Activated CD8-positive, alpha-beta T cell treated with anti-CD3 and anti-CD28 coated beads for 36 hours (primary cell): ENCODE results near the gene MAST4. TPM values are rescaled to one million over a fixed set of nuclear protein-coding genes. Genes with fewer than 3 reads are reported as not detected.
"Not testable (repeated sequence)": the region's sequence is repeated elsewhere in the genome, so short reads cannot be mapped to it uniquely, and the experiment has no call there.

Experiments used
- ATAC-seq: fragments of 200-7000 bp; cut with Tn5 transposase; one replicate; pipeline ENCODE4 v1.10.0; 2021; ENCODE audit warnings: mild to moderate bottlenecking, moderate library complexity
- CTCF ChIA-PET: fragments of 350-600 bp; sonication (Branson Sonifier 250); formaldehyde crosslinking; loops from one replicate; lab custom pipeline; 2021; ENCODE audit warnings: antibody characterized with exemption; lab: Charles Lee
- POLR2A ChIA-PET: fragments of 350-600 bp; sonication (Branson Sonifier 250); formaldehyde crosslinking; loops from one replicate; lab custom pipeline; 2021; ENCODE audit warnings: antibody characterized with exemption; lab: Charles Lee
- DNase-seq: peaks from one replicate; pipeline ENCODE4 v3.0.0-alpha.2; 2020
- H3K27ac Mint-ChIP-seq: one replicate; pipeline ENCODE4 v1.8.0; 2021; ENCODE audit warnings: mild to moderate bottlenecking, mixed read lengths
- H3K27me3 Mint-ChIP-seq: one replicate; pipeline ENCODE4 v1.8.0; 2021; ENCODE audit warnings: mixed read lengths
- H3K36me3 Mint-ChIP-seq: one replicate; pipeline ENCODE4 v1.8.0; 2021; ENCODE audit warnings: low read depth, mixed read lengths
- H3K4me1 Mint-ChIP-seq: one replicate; pipeline ENCODE4 v1.8.0; 2021; ENCODE audit warnings: low read depth, mixed read lengths
- H3K4me3 Mint-ChIP-seq: one replicate; pipeline ENCODE4 v1.8.0; 2021; ENCODE audit warnings: mild to moderate bottlenecking, moderate library complexity, mixed read lengths
- H3K9me3 Mint-ChIP-seq: one replicate; pipeline ENCODE4 v1.8.0; 2021; ENCODE audit warnings: mixed read lengths
- intact Hi-C: fragments of 100-400 bp; cut with micrococcal nuclease; formaldehyde crosslinking; loops from one replicate; pipeline ENCODE4 v1.10.0; 2022
- total RNA-seq, 2 experiments: library from RNA; stranded (reverse); gene quantifications; one replicate each; pipeline ENCODE4 v1.2.3, GENCODE V29; 2021
- TF ChIP-seq, protein P1 (sequence below): fragments of 200-600 bp; IDR thresholded peaks from one replicate; pipeline ENCODE4 v1.8.0; 2022; ENCODE audit warnings: antibody characterized with exemption, mild to moderate bottlenecking

The MAST4 gene
- total RNA-seq, 2 experiments from 2014 or later, result 7.6 to 10.0 TPM

DNA sequence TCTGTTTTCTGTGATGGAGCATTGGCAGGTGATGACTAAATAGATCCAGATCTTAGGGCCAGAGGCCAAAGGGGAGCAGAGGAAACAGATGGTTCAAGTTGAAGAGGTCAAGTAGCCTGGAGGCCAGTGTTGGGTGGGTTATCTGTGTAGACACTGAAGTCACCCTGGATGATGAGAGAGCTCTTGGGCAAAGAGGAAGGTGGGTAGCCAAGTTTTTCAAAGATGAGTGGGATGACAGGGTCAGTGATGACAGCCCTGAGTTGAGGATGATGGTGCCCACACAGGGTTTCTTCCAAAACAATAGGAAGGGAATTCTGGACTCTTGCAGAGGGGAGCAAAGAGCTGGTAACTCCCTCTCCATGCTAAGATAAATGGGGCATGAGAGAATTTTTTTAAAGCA, 523.8 kb downstream of the MAST4 start:
- Mint-ChIP-seq H3K36me3 (peaks cover 4% of the 10 kb centered on the region), H3K27me3 (no peaks in the 10 kb centered on the region), H3K27ac (no peak overlapping the region), H3K4me1 (no peaks in the 10 kb centered on the region), H3K4me3 (no peak overlapping the region), H3K9me3 (no peaks in the 10 kb centered on the region)
- no peak for DNase-seq
- ChIA-PET POLR2A (no interaction called here), CTCF (interaction anchor here (1.8 kb wide), 1 partner anchor 133 kb away, joined by 4 read pairs; no protein-coding TSS in a partner anchor)
- TF ChIP-seq, protein P1, sequence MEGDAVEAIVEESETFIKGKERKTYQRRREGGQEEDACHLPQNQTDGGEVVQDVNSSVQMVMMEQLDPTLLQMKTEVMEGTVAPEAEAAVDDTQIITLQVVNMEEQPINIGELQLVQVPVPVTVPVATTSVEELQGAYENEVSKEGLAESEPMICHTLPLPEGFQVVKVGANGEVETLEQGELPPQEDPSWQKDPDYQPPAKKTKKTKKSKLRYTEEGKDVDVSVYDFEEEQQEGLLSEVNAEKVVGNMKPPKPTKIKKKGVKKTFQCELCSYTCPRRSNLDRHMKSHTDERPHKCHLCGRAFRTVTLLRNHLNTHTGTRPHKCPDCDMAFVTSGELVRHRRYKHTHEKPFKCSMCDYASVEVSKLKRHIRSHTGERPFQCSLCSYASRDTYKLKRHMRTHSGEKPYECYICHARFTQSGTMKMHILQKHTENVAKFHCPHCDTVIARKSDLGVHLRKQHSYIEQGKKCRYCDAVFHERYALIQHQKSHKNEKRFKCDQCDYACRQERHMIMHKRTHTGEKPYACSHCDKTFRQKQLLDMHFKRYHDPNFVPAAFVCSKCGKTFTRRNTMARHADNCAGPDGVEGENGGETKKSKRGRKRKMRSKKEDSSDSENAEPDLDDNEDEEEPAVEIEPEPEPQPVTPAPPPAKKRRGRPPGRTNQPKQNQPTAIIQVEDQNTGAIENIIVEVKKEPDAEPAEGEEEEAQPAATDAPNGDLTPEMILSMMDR, result no peak
- ATAC-seq, result no peak
- intact Hi-C loops, result no loop called here

DNA sequence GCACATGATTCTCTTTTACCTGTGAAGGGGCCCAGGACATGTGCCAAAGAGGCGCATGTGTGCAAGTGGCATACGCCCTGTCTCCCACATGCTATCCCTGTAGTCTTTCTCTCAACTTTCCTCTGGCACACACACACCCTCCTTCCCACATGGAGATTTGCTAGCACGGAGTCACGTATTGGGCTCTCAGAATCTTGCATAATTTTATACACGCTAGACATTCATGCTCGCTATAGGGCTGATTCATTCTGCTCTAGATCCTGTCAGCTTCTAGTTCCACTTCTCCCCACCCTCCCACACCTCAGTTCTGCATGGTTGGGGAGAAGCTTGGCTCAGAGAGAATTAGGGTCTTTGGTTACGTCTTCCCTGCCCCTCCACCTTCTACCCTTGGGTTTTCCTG, 527.6 kb downstream of the MAST4 start:
- intact Hi-C loops, result no loop called here
- no peaks in the 10 kb centered on the region for H3K4me1 Mint-ChIP-seq
- no peaks in the 10 kb centered on the region for H3K27me3 Mint-ChIP-seq
- DNase-seq, result no peak
- peaks cover 1% of the 10 kb centered on the region for H3K36me3 Mint-ChIP-seq
- CTCF ChIA-PET, result no interaction called here
- no peak overlapping the region for H3K4me3 Mint-ChIP-seq
- POLR2A ChIA-PET, result no interaction called here
- TF ChIP-seq, protein P1, result no peak
- no peak for ATAC-seq
- no peaks in the 10 kb centered on the region for H3K9me3 Mint-ChIP-seq
- no peak overlapping the region for H3K27ac Mint-ChIP-seq

DNA sequence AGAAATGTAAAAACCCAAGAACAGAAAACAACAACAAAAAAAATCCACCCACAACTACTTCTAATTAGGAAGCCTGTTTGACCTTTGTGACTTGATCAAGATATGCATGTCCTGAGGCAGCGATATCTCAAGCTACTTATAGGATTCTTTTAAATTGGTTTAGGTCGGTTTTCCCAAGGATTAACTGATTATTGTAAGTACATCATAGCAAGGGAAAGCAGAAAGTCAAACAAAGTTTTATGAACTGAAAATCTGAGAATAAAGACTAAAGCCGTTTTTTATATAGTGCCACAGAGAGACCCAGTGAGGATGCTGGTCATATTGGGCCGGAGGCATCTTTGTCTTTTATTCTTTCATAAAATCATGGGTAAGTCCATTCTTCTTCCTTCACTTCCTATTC, 528.4 kb downstream of the MAST4 start:
- DNase-seq, result no peak
- H3K36me3 Mint-ChIP-seq, result peaks cover 1% of the 10 kb centered on the region
- no peak overlapping the region for H3K4me3 Mint-ChIP-seq
- intact Hi-C loops, result no loop called here
- CTCF ChIA-PET, result no interaction called here
- no peak for ATAC-seq
- H3K27ac Mint-ChIP-seq, result no peak overlapping the region
- no peaks in the 10 kb centered on the region for H3K9me3 Mint-ChIP-seq
- TF ChIP-seq, protein P1, result no peak
- POLR2A ChIA-PET, result no interaction called here
- no peaks in the 10 kb centered on the region for H3K27me3 Mint-ChIP-seq
- H3K4me1 Mint-ChIP-seq, result no peaks in the 10 kb centered on the region

DNA sequence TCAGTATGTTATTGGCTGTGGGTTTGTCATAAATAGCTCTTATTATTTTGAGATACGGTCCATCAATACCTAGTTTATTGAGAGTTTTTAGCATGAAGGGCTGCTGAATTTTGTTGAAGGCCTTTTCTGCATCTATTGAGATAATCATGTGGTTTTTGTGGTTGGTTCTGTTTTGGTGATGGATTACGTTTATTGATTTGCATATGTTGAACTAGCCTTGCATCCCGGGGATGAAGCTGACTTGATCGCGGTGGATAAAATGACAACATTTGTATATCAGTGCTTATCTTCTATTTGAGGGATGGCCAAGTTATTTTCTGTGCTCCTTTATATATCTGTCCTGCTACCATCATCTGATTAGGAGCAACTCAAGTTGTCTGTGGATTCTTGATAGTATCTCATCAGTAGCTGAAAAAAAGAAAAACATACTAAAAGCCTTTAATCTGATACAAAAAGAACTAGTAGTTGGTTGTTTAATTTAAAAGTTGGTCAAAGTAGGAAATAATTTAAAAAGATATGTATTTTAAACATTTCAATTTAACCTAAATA, 531.2 kb downstream of the MAST4 start:
- intact Hi-C loops, H3K27ac Mint-ChIP-seq, H3K36me3 Mint-ChIP-seq, H3K9me3 Mint-ChIP-seq, H3K4me1 Mint-ChIP-seq, POLR2A ChIA-PET, H3K4me3 Mint-ChIP-seq, H3K27me3 Mint-ChIP-seq, DNase-seq, ATAC-seq, CTCF ChIA-PET: not testable (repeated sequence)

DNA sequence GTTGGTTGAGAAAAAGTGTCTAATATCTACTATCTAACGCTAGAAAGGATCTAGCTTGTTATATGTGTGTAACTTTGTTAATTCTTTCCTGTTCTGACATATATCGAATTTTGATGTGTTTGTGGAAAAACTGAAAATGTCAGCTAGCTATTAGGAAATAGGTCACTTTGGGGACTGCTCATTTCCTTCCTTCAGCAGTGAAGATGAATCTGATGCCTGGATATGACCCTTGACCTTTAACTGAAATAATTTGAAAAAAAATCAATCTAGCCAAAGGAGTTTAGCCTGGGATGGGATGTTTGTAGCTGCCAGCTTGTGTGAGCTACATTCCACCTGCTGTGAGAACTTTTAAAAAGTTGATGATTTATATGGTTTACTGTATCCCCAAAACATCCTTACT, 533.6 kb downstream of the MAST4 start:
- ChIA-PET POLR2A (no interaction called here), CTCF (interaction anchor here (1.7 kb wide), 1 partner anchor 20 kb away, joined by 3 read pairs; no protein-coding TSS in a partner anchor)
- no peak overlapping the region for H3K4me3 Mint-ChIP-seq
- H3K36me3 Mint-ChIP-seq, result peaks cover 4% of the 10 kb centered on the region
- H3K27me3 Mint-ChIP-seq, result no peaks in the 10 kb centered on the region
- TF ChIP-seq, protein P1, result no peak
- no peak for ATAC-seq
- no peaks in the 10 kb centered on the region for H3K4me1 Mint-ChIP-seq
- DNase-seq, result no peak
- intact Hi-C loops, result no loop called here
- H3K27ac Mint-ChIP-seq, result no peak overlapping the region
- H3K9me3 Mint-ChIP-seq, result no peaks in the 10 kb centered on the region
